Neural cell (in vitro differentiated cells): ENCODE results near the gene COLEC12.

Source experiments
- EP300 ChIP-seq: fragments of 450-650 bp; conservative IDR thresholded peaks from 2 replicates; pipeline ENCODE4 v1.6.1; 2014; ENCODE audit warnings: antibody characterized with exemption, mild to moderate bottlenecking, moderate library complexity; ENCODE audit not compliant: poor library complexity, severe bottlenecking
- EZH2 ChIP-seq: fragments of 200-600, 300-800 bp; shearing (Covaris generic), sonication (generic); IDR thresholded peaks from 2 replicates; pipeline ENCODE4 v1.6.1; 2014; ENCODE audit warnings: antibody characterized with exemption, low read length, borderline replicate concordance, mild to moderate bottlenecking; ENCODE audit not compliant: insufficient read depth, poor library complexity, severe bottlenecking
- MXI1 ChIP-seq: fragments of 450-650 bp; conservative IDR thresholded peaks from 2 replicates; pipeline ENCODE4 v1.6.1; 2014; ENCODE audit warnings: antibody characterized with exemption, mild to moderate bottlenecking; ENCODE audit not compliant: poor library complexity, severe bottlenecking
- POLR2AphosphoS5 ChIP-seq: IDR thresholded peaks from 2 replicates; pipeline ENCODE4 v1.6.1; 2012
- RAD21 ChIP-seq: fragments of 450-650 bp; conservative IDR thresholded peaks from 2 replicates; pipeline ENCODE4 v1.6.1; 2014; ENCODE audit warnings: antibody characterized with exemption, mild to moderate bottlenecking, moderate library complexity
- SMC3 ChIP-seq: fragments of 450-650 bp; conservative IDR thresholded peaks from 2 replicates; pipeline ENCODE4 v1.6.1; 2014; ENCODE audit warnings: antibody characterized with exemption, mild to moderate bottlenecking, moderate library complexity; ENCODE audit not compliant: poor library complexity
- TF ChIP-seq, protein P1 (sequence below): fragments of 450-650 bp; IDR thresholded peaks from 2 replicates; pipeline ENCODE4 v1.5.1; 2014; ENCODE audit warnings: antibody characterized with exemption, mild to moderate bottlenecking, moderate library complexity; ENCODE audit not compliant: poor library complexity, severe bottlenecking
- TF ChIP-seq, protein P2 (sequence below): IDR thresholded peaks from 2 replicates; pipeline ENCODE4 v1.6.1; 2012; ENCODE audit warnings: borderline replicate concordance

DNA sequence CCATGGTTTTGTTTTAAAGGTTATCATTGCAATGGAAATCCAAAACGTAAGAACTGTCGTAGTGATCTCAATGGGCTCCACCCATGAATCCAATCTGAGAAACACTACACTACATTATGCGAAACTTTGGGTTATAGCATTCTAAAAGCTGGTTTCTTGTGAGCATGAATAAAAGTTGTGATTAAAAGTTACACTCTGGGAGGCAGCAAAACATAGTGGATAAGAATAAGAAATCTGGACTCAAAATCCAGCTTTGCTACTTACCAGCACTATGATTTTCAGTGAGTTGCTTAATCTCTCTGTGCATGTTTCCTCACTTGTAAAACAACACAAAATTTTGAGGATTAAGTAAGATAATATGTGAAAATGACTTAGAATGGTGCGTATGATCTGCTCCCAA, 207.0 kb downstream of the COLEC12 start:
- TF ChIP-seq MXI1, result no peak
- TF ChIP-seq, protein P1, sequence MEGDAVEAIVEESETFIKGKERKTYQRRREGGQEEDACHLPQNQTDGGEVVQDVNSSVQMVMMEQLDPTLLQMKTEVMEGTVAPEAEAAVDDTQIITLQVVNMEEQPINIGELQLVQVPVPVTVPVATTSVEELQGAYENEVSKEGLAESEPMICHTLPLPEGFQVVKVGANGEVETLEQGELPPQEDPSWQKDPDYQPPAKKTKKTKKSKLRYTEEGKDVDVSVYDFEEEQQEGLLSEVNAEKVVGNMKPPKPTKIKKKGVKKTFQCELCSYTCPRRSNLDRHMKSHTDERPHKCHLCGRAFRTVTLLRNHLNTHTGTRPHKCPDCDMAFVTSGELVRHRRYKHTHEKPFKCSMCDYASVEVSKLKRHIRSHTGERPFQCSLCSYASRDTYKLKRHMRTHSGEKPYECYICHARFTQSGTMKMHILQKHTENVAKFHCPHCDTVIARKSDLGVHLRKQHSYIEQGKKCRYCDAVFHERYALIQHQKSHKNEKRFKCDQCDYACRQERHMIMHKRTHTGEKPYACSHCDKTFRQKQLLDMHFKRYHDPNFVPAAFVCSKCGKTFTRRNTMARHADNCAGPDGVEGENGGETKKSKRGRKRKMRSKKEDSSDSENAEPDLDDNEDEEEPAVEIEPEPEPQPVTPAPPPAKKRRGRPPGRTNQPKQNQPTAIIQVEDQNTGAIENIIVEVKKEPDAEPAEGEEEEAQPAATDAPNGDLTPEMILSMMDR, result no peak
- TF ChIP-seq, protein P2, sequence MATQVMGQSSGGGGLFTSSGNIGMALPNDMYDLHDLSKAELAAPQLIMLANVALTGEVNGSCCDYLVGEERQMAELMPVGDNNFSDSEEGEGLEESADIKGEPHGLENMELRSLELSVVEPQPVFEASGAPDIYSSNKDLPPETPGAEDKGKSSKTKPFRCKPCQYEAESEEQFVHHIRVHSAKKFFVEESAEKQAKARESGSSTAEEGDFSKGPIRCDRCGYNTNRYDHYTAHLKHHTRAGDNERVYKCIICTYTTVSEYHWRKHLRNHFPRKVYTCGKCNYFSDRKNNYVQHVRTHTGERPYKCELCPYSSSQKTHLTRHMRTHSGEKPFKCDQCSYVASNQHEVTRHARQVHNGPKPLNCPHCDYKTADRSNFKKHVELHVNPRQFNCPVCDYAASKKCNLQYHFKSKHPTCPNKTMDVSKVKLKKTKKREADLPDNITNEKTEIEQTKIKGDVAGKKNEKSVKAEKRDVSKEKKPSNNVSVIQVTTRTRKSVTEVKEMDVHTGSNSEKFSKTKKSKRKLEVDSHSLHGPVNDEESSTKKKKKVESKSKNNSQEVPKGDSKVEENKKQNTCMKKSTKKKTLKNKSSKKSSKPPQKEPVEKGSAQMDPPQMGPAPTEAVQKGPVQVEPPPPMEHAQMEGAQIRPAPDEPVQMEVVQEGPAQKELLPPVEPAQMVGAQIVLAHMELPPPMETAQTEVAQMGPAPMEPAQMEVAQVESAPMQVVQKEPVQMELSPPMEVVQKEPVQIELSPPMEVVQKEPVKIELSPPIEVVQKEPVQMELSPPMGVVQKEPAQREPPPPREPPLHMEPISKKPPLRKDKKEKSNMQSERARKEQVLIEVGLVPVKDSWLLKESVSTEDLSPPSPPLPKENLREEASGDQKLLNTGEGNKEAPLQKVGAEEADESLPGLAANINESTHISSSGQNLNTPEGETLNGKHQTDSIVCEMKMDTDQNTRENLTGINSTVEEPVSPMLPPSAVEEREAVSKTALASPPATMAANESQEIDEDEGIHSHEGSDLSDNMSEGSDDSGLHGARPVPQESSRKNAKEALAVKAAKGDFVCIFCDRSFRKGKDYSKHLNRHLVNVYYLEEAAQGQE, result no peak
- TF ChIP-seq POLR2AphosphoS5, result no peak
- peak; percentile 23 for TF ChIP-seq SMC3
- TF ChIP-seq RAD21, result no peak
- no peak for TF ChIP-seq EZH2
- TF ChIP-seq EP300, result no peak
